HFF-Myc (cell line): Measurements from ENCODE around the gene ANO1.

Experiments used
- DNase-seq: peaks from one replicate; pipeline ENCODE4 v3.0.0-alpha.2; 2011; ENCODE audit warnings: low read depth; ENCODE audit errors: extremely low read depth
- H3K4me3 ChIP-seq: replicated peaks from 2 replicates; pipeline ENCODE4 v1.5.1; 2011; ENCODE audit warnings: low read depth, mild to moderate bottlenecking, control low read depth, low read length
- CTCF ChIP-seq: IDR thresholded peaks from 2 replicates; pipeline ENCODE4 v1.5.1; 2012; ENCODE audit warnings: mild to moderate bottlenecking, low read depth, low read length, control low read depth; ENCODE audit errors: missing control alignments

The ANO1 gene

GRCh38 chr11:70106757-70107156 is 28.6 kb downstream of the ANO1 start:
- no peak for TF ChIP-seq CTCF
- no peak overlapping the region for H3K4me3 ChIP-seq
- DNase-seq = no peak

GRCh38 chr11:70107191-70107590 is 29.1 kb downstream of the ANO1 start:
- TF ChIP-seq CTCF = no peak
- no peak overlapping the region for H3K4me3 ChIP-seq
- DNase-seq = no peak

- TF ChIP-seq CTCF = no peak
- DNase-seq = no peak
- no peak overlapping the region for H3K4me3 ChIP-seq
Measured at GRCh38 chr11:70107756-70108155, 29.6 kb downstream of the ANO1 start.

GRCh38 chr11:70108250-70108649 is 30.1 kb downstream of the ANO1 start:
- no peak for TF ChIP-seq CTCF

GRCh38 chr11:70109006-70109405 is 30.9 kb downstream of the ANO1 start:
- H3K4me3 ChIP-seq = no peak overlapping the region
- DNase-seq = no peak
- no peak for TF ChIP-seq CTCF

More at GRCh38 chr11:70108250-70108649, 30.1 kb downstream of the ANO1 start:
- no peak for DNase-seq
- H3K4me3 ChIP-seq = no peak overlapping the region

- no peak for TF ChIP-seq CTCF
- DNase-seq = no peak
- no peak overlapping the region for H3K4me3 ChIP-seq
Measured at GRCh38 chr11:70109903-70110302, 31.8 kb downstream of the ANO1 start.

GRCh38 chr11:70110538-70111055 is 32.5 kb downstream of the ANO1 start:
- no peak for DNase-seq
- no peak overlapping the region for H3K4me3 ChIP-seq
- TF ChIP-seq CTCF = no peak
